Neutrophil (primary cell): Measurements from ENCODE around the gene BMI1.

Experiments used
- H3K27ac ChIP-seq: fragments of 200-600 bp; sonication (generic); 2 replicates; pipeline ENCODE4 v1.5.1; 2016; ENCODE audit warnings: mild to moderate bottlenecking, moderate library complexity
- H3K27me3 ChIP-seq: fragments of 200-600 bp; sonication (generic); 2 replicates; pipeline ENCODE4 v1.6.0; 2016; ENCODE audit warnings: mild to moderate bottlenecking
- H3K36me3 ChIP-seq: fragments of 200-600 bp; sonication (generic); 2 replicates; pipeline ENCODE4 v1.5.1; 2017
- H3K4me1 ChIP-seq, 2 experiments: fragments of 200-600 bp in 1 of 2; sonication (generic) in 1 of 2; 1 replicate in 1 of 2; 2 replicates in 1 of 2; pipeline versions ENCODE4 v1.5.1 to v1.6.1; 2013 to 2016; ENCODE audit warnings: low read depth in 1 of 2, low read length in 1 of 2, mild to moderate bottlenecking in 1 of 2, moderate library complexity in 1 of 2; ENCODE audit not compliant: control insufficient read depth in 1 of 2, insufficient read depth in 1 of 2
- H3K4me3 ChIP-seq, 2 experiments: fragments of 200-600 bp in 1 of 2; sonication (generic) in 1 of 2; 1 replicate in 1 of 2; 2 replicates in 1 of 2; pipeline ENCODE4 v1.5.1; 2013 to 2016; ENCODE audit warnings: low read depth in 1 of 2, low read length in 1 of 2, mild to moderate bottlenecking in 1 of 2, moderate library complexity in 1 of 2
- H3K9me3 ChIP-seq: fragments of 200-600 bp; sonication (generic); 2 replicates; pipeline ENCODE4 v1.5.1; 2016
- TF ChIP-seq, protein P1 (sequence below): fragments of 200-600 bp; sonication (generic); IDR thresholded peaks from 2 replicates; pipeline ENCODE4 v1.5.1; 2016; ENCODE audit warnings: antibody characterized with exemption

BMI1 gene

DNA sequence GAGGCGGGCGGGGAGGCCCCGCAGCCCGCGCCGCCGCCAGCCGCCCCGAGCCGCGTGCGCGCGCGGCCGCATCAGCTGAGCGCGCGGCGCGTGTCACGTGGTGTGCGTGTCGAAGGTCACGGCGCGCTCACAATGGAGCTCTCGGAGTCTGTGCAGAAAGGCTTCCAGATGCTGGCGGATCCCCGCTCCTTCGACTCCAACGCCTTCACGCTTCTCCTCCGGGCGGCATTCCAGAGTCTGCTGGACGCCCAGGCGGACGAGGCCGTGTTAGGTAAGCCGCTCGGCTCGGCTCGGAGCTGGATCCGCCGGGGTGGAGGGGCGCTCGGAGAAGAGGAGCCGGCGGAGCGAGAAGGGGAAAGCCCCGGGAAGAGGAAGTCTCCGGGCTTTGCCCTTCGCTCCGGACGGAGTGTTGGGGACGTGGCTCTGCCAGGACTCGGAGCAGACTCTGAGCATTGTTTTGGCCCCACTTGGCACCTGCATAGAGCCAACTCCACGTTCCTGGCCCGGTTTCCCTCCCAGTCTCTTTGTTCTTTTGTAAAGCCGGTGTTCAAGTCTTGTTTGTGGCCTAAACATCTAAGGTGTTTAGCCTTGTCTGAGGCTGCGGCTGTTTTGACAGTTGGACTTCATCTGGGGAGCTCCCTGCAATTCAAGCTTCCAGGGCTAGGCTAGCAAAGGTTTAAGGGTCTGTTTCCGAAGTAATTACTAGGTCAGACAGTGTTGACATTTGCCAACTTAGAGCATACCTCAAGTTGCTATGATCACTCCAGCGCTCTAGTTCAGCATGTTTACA lies 4.4 kb upstream of the BMI1 start, which contains the start of gene COMMD3:
Gene COMMD3, plus strand, starts transcription at position 103 of the 790 bp plus-strand sequence. Its CDS starts 30 bp downstream, at position 133.
- TF ChIP-seq, protein P1, sequence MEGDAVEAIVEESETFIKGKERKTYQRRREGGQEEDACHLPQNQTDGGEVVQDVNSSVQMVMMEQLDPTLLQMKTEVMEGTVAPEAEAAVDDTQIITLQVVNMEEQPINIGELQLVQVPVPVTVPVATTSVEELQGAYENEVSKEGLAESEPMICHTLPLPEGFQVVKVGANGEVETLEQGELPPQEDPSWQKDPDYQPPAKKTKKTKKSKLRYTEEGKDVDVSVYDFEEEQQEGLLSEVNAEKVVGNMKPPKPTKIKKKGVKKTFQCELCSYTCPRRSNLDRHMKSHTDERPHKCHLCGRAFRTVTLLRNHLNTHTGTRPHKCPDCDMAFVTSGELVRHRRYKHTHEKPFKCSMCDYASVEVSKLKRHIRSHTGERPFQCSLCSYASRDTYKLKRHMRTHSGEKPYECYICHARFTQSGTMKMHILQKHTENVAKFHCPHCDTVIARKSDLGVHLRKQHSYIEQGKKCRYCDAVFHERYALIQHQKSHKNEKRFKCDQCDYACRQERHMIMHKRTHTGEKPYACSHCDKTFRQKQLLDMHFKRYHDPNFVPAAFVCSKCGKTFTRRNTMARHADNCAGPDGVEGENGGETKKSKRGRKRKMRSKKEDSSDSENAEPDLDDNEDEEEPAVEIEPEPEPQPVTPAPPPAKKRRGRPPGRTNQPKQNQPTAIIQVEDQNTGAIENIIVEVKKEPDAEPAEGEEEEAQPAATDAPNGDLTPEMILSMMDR, result no peak
- Histone ChIP-seq H3K4me3 (peak within 1 kb of the TSS; percentile 81 to 94), H3K9me3 (no peaks in the 10 kb centered on the region), H3K36me3 (no peaks in the 10 kb centered on the region), H3K4me1 (peaks cover 36 to 37% of the 10 kb centered on the region in 2 experiments), H3K27ac (peak within 1 kb of the TSS; percentile 90), H3K27me3 (peaks cover 17% of the 10 kb centered on the region)

DNA sequence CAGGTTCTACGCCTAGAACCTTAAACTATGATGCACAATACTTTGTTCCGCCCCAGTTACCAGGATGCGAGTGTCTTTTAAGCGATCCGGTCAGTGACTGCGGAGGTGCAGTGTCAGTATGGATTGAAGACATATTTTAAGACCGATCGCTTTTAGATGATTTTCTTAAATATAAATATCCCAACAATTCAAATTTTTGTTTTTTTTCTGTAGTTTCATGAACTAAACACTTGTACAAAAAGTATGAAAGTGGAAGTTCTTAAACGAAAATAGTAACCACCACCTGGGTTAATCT lies 3.9 kb upstream of the BMI1 start:
- Histone ChIP-seq H3K9me3 (no peaks in the 10 kb centered on the region), H3K27ac (peak overlapping the region; percentile 90), H3K27me3 (peaks cover 21% of the 10 kb centered on the region), H3K4me1 (peaks cover 37 to 39% of the 10 kb centered on the region in 2 experiments), H3K36me3 (no peaks in the 10 kb centered on the region), H3K4me3 (peak overlapping the region; percentile 81 to 94)
- TF ChIP-seq, protein P1, result no peak

DNA sequence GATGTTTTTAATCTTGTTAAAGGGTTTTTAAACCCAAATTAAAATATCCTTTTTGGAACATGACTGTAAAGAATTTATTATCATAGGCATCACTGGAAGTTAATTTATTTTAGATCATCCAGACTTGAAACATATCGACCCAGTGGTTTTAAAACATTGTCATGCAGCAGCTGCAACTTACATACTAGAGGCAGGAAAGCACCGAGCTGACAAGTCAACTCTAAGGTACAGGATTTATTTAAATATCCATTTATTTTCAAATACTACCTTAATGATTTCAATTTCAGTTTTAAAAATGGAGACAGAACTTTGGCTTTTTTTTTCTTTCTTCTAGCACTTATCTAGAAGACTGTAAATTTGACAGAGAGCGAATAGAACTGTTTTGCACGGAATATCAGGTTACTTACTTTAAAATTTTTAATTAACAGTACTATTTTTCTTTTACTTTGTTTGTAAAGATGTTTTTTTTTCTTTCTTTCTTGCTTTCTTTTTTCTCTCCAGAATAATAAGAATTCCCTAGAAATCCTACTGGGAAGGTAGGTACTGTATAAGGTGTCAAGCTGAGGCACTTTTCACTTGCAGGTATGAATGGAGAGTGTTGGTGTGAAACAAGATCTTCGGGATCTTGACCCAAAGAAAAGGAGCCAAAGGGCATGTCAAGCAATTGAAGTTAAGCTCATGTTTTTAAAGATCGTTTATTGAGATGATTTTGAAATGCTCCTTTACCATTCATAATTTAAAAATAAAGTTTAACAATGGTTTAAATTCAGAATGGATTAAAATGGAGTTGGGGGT lies 2.9 kb upstream of the BMI1 start:
- peaks cover 45% of the 10 kb centered on the region in 2 experiments for H3K4me1 ChIP-seq
- no peaks in the 10 kb centered on the region for H3K36me3 ChIP-seq
- H3K27me3 ChIP-seq, result peaks cover 30% of the 10 kb centered on the region
- TF ChIP-seq, protein P1, result no peak
- no peak overlapping the region for H3K27ac ChIP-seq
- H3K9me3 ChIP-seq, result no peaks in the 10 kb centered on the region
- no peak overlapping the region for H3K4me3 ChIP-seq

DNA sequence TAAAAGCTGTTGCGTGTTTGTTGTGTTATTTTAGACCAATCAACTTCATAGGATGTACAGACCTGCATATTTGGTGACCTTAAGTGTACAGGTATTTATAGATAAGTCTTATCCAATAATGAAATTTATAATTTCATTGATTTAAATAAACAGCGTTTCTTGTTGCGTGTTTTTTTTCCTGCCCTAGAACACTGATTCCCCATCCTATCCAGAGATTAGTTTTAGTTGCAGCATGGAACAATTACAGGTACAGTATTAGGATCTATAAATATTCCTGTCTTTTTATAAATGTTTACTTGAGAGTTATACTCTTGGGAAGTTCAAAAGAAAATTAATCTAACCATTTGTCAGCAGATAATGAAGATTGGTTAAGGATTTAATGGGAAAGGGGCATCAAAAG lies 2.1 kb upstream of the BMI1 start:
- no peaks in the 10 kb centered on the region for H3K36me3 ChIP-seq
- H3K9me3 ChIP-seq, result no peaks in the 10 kb centered on the region
- peaks cover 45% of the 10 kb centered on the region in 2 experiments for H3K4me1 ChIP-seq
- no peak overlapping the region for H3K4me3 ChIP-seq
- H3K27ac ChIP-seq, result no peak overlapping the region
- TF ChIP-seq, protein P1, result no peak
- H3K27me3 ChIP-seq, result peaks cover 38% of the 10 kb centered on the region

DNA sequence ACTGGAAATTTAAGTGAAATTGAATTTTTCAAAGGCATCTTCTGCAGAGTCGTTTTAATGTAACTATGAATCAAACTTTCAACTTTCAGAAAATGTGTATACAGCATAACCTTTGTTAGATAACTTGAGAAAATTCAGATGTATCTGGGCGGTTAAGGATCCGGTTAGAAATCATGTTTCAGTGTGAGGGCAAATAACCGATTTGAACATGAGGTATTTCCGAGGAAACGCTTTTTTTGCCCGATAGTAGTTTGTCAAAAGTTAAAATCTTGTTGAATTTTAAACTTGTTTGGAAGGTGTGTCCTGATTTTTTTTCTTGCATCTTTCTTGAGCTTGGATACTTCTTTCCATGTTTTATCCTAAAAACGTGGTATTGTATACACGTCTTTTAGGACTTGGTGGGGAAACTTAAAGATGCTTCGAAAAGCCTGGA lies 1.3 kb upstream of the BMI1 start:
- H3K9me3 ChIP-seq, result no peaks in the 10 kb centered on the region
- peaks cover 46% of the 10 kb centered on the region for H3K27me3 ChIP-seq
- peak overlapping the region; percentile 56 for H3K4me3 ChIP-seq
- no peaks in the 10 kb centered on the region for H3K36me3 ChIP-seq
- peaks cover 47% of the 10 kb centered on the region in 2 experiments for H3K4me1 ChIP-seq
- TF ChIP-seq, protein P1, result no peak
- H3K27ac ChIP-seq, result peak overlapping the region; percentile 16
